ENCODE results near the gene MIGA1. TPM values are rescaled to one million over a fixed set of nuclear protein-coding genes. Genes with fewer than 3 reads are reported as not detected.

MIGA1 gene
- total RNA-seq, 1 experiment from 2014 or later: 14.4 TPM

DNA sequence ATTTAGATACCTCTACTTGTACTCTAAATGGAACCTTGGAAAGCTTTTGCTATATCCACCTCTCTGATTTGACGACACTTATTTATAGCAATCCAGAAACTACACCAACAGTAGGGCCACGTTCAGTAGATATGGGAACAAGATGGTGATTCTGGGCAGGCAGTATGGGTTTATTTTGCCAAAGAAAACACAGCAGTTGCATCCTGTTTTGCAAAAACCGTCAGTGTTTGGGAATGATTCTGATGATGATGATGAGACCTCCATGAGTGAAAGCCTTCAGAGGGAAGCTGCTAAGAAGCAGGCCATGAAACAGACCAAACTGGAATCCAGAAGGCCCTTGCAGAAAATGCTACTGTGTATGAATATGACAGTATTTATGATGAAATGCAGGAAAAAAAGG lies 67.5 kb downstream of the MIGA1 start:
- Histone ChIP-seq H3K27me3 (ENCODE audit: control insufficient read depth, insufficient read depth, low read length) (no peaks in the 10 kb centered on the region), H3K9me3 (ENCODE audit: control insufficient read depth, insufficient read depth, low read depth, low read length) (no peaks in the 10 kb centered on the region), H3K36me3 (ENCODE audit: control insufficient read depth, insufficient read depth, low read length) (peaks cover 8% of the 10 kb centered on the region; the same call in 1 of the 2 replicates), H3K4me1 (ENCODE audit: control insufficient read depth, insufficient read depth, low read length) (no peaks in the 10 kb centered on the region), H3K27ac (ENCODE audit: low read length) (no peak overlapping the region), H3K4me3 (ENCODE audit: low read depth in 2 of 2, low read length in 2 of 2) (no peak overlapping the region)
- in situ Hi-C loops (cut with HindIII; ENCODE audit: low pct_unique_long_range_greater_than_20kb, low sequenced_read_pairs) (no loop called here), intact Hi-C loops (cut with micrococcal nuclease; ENCODE audit: unreplicated experiment) (no loop called here)
- TF ChIP-seq POLR2AphosphoS5 (IDR thresholded peaks at IDR 0.05; ENCODE audit: low read depth, low read length) (no peak), SIN3A (IDR thresholded peaks at IDR 0.05; ENCODE audit: borderline replicate concordance, insufficient read depth, low read depth, low read length) (no peak), TCF7L2 (IDR thresholded peaks at IDR 0.05; ENCODE audit: low read depth, low read length) (no peak), REST (IDR thresholded peaks at IDR 0.05; ENCODE audit: insufficient read depth in 1 of 2, low read depth in 2 of 2, low read length in 1 of 2) (no peak)
- TF ChIP-seq, protein P1, sequence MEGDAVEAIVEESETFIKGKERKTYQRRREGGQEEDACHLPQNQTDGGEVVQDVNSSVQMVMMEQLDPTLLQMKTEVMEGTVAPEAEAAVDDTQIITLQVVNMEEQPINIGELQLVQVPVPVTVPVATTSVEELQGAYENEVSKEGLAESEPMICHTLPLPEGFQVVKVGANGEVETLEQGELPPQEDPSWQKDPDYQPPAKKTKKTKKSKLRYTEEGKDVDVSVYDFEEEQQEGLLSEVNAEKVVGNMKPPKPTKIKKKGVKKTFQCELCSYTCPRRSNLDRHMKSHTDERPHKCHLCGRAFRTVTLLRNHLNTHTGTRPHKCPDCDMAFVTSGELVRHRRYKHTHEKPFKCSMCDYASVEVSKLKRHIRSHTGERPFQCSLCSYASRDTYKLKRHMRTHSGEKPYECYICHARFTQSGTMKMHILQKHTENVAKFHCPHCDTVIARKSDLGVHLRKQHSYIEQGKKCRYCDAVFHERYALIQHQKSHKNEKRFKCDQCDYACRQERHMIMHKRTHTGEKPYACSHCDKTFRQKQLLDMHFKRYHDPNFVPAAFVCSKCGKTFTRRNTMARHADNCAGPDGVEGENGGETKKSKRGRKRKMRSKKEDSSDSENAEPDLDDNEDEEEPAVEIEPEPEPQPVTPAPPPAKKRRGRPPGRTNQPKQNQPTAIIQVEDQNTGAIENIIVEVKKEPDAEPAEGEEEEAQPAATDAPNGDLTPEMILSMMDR (IDR thresholded peaks at IDR 0.05): no peak
- DNase-seq (ENCODE audit: low read depth, low spot score) (no peak), ATAC-seq (no peak)
- CTCF ChIA-PET: no interaction called here
- no TSS peak for BruUV-seq (replicated peaks)
- POLR2A ChIA-PET: no interaction called here

- Histone ChIP-seq H3K27me3 (ENCODE audit: control insufficient read depth, insufficient read depth, low read length) (no peaks in the 10 kb centered on the region), H3K9me3 (ENCODE audit: control insufficient read depth, insufficient read depth, low read depth, low read length) (no peaks in the 10 kb centered on the region), H3K27ac (ENCODE audit: low read length) (no peak overlapping the region), H3K4me3 (ENCODE audit: low read depth in 2 of 2, low read length in 2 of 2) (no peak overlapping the region), H3K36me3 (ENCODE audit: control insufficient read depth, insufficient read depth, low read length) (peaks cover 8% of the 10 kb centered on the region; the same call in 1 of the 2 replicates), H3K4me1 (ENCODE audit: control insufficient read depth, insufficient read depth, low read length) (no peaks in the 10 kb centered on the region)
- no TSS peak for BruUV-seq (replicated peaks)
- in situ Hi-C loops (cut with HindIII; ENCODE audit: low pct_unique_long_range_greater_than_20kb, low sequenced_read_pairs): no loop called here
- ATAC-seq (no peak), DNase-seq (ENCODE audit: low read depth, low spot score) (no peak)
- ChIA-PET POLR2A (no interaction called here), CTCF (no interaction called here)
- TF ChIP-seq, protein P1 (IDR thresholded peaks at IDR 0.05): no peak
- TF ChIP-seq POLR2AphosphoS5 (IDR thresholded peaks at IDR 0.05; ENCODE audit: low read depth, low read length) (no peak), SIN3A (IDR thresholded peaks at IDR 0.05; ENCODE audit: borderline replicate concordance, insufficient read depth, low read depth, low read length) (no peak), REST (IDR thresholded peaks at IDR 0.05; ENCODE audit: insufficient read depth in 1 of 2, low read depth in 2 of 2, low read length in 1 of 2) (no peak), TCF7L2 (IDR thresholded peaks at IDR 0.05; ENCODE audit: low read depth, low read length) (no peak)
- intact Hi-C loops (cut with micrococcal nuclease; ENCODE audit: unreplicated experiment): no loop called here
These were observed 68.2 kb downstream of the MIGA1 start for GRCh38 chr1:77847621-77848080.

Measured in Panc1 (cell line).